Astrocyte of the cerebellum (primary cell): ENCODE data around the gene PDE11A.

Experiments used
- DNase-seq: peaks from one replicate; pipeline ENCODE4 v3.0.0-alpha.2; 2011; ENCODE audit warnings: low read depth
- H3K4me3 ChIP-seq: 2 replicates; pipeline ENCODE4 v1.5.1; 2011; ENCODE audit warnings: mild to moderate bottlenecking, low read depth, low read length, moderate library complexity
- CTCF ChIP-seq: IDR thresholded peaks from 2 replicates; pipeline ENCODE4 v1.5.1; 2012; ENCODE audit warnings: low read length, low read depth, moderate library complexity, mild to moderate bottlenecking; ENCODE audit errors: missing control alignments
- in situ Hi-C: cut with HindIII; loops from 2 replicates; pipeline ENCODE4 v1.10.0; 2017; ENCODE audit warnings: low sequenced_read_pairs

The PDE11A gene

GRCh38 chr2:177597759-177598158 is 474.8 kb downstream of the PDE11A start:
- in situ Hi-C loops: no loop called here
- TF ChIP-seq CTCF: no peak
- DNase-seq: no peak
- no peak overlapping the region for H3K4me3 ChIP-seq

GRCh38 chr2:177596866-177597265 is 475.7 kb downstream of the PDE11A start:
- no peak for DNase-seq
- in situ Hi-C loops: no loop called here

GRCh38 chr2:177595126-177595845 is 477.3 kb downstream of the PDE11A start:
- in situ Hi-C loops: no loop called here
- no peak for DNase-seq
- no peak overlapping the region for H3K4me3 ChIP-seq
- TF ChIP-seq CTCF: no peak

More at GRCh38 chr2:177596866-177597265, 475.7 kb downstream of the PDE11A start:
- no peak overlapping the region for H3K4me3 ChIP-seq
- TF ChIP-seq CTCF: no peak

GRCh38 chr2:177593402-177593801 is 479.2 kb downstream of the PDE11A start:
- DNase-seq: no peak
- H3K4me3 ChIP-seq: no peak overlapping the region
- TF ChIP-seq CTCF: no peak
- in situ Hi-C loops: no loop called here

GRCh38 chr2:177592945-177593344 is 479.6 kb downstream of the PDE11A start:
- DNase-seq: no peak
- no peak overlapping the region for H3K4me3 ChIP-seq
- in situ Hi-C loops: no loop called here
- no peak for TF ChIP-seq CTCF

- no peak overlapping the region for H3K4me3 ChIP-seq
- TF ChIP-seq CTCF: no peak
- in situ Hi-C loops: no loop called here
These were observed 480.2 kb downstream of the PDE11A start for GRCh38 chr2:177592397-177592796.

More at GRCh38 chr2:177592397-177592796, 480.2 kb downstream of the PDE11A start:
- DNase-seq: no peak
